HepG2 (cell line): ENCODE data around the gene HECTD1. TPM values are rescaled to one million over a fixed set of nuclear protein-coding genes. Genes with fewer than 3 reads are reported as not detected.

ENCODE experiments used
- ATAC-seq: fragments of 200-7000 bp; cut with Tn5 transposase; 3 replicates; pipeline ENCODE4 v1.9.1; 2020; ENCODE audit warnings: mild to moderate bottlenecking, moderate library complexity
- BruUV-seq: library from RNA; stranded (reverse); fragments of 400-500 nt; replicated peaks from 2 replicates; lab custom pipeline; 2021; lab: Mats Ljungman, UMichigan
- CTCF ChIA-PET: fragments of 300-600 bp; formaldehyde crosslinking; extraction: SDS; loops from one replicate; lab custom pipeline; 2021; ENCODE audit warnings: low total read pairs, inconsistent platforms, low intra/inter-chr PET ratio; lab: Yijun Ruan, JAX
- POLR2A ChIA-PET: fragments of 350-600 bp; sonication (Branson Sonifier 250); formaldehyde crosslinking; loops from one replicate; lab custom pipeline; 2020; ENCODE audit warnings: antibody characterized with exemption, inconsistent platforms; lab: Yijun Ruan, JAX
- DNase-seq: peaks from one replicate; pipeline ENCODE4 v3.0.0-alpha.2; 2015; ENCODE audit warnings: low spot score
- FAIRE-seq: peaks from 3 replicates; lab custom pipeline; 2011; peaks lifted over from hg19 to GRCh38; lab: Jason Lieb, UNC
- H2AFZ ChIP-seq: one replicate; pipeline ENCODE4 v1.6.1; 2011; ENCODE audit warnings: low read length, inconsistent platforms
- H3K27ac ChIP-seq: fragments of 300-600 bp; 3 replicates; pipeline ENCODE4 v1.8.0; 2011; ENCODE audit warnings: mixed run types, mild to moderate bottlenecking, mixed read lengths, low read length, inconsistent platforms; ENCODE audit not compliant: insufficient read depth; ENCODE audit errors: extremely low read length
- H3K27me3 ChIP-seq, 2 experiments: fragments of 200-600 bp in 1 of 2; 2 replicates in 1 of 2; 3 replicates in 1 of 2; pipeline versions ENCODE4 v1.6.0 to v1.8.0; 2011; ENCODE audit warnings: low read length in 2 of 2, mild to moderate bottlenecking in 2 of 2, moderate library complexity in 2 of 2, inconsistent platforms in 1 of 2; ENCODE audit not compliant: insufficient read depth in 2 of 2, control insufficient read depth in 1 of 2
- H3K36me3 ChIP-seq, 2 experiments: fragments of 200-600 bp in 1 of 2; replicated peaks in 1 of 2; 2 replicates in 1 of 2; 3 replicates in 1 of 2; pipeline versions ENCODE4 v1.5.1 to v1.8.0; 2011; ENCODE audit warnings: low read length in 2 of 2, inconsistent platforms in 1 of 2; ENCODE audit not compliant: insufficient read depth in 2 of 2, control insufficient read depth in 1 of 2
- H3K4me1 ChIP-seq: 2 replicates; pipeline ENCODE4 v1.5.1; 2012; ENCODE audit warnings: low read length, inconsistent platforms; ENCODE audit not compliant: insufficient read depth
- H3K4me2 ChIP-seq: 2 replicates; pipeline ENCODE4 v1.6.0; 2011; ENCODE audit warnings: low read depth, low read length, inconsistent platforms
- H3K4me3 ChIP-seq, 3 experiments: fragments of 200-600 bp in 1 of 3; sonication (generic), shearing (Covaris generic) in 1 of 3; replicated peaks in 1 of 3; 2 replicates each; pipeline ENCODE4 v1.5.1; 2011 to 2016; ENCODE audit warnings: low read length in 3 of 3, inconsistent platforms in 2 of 3, low read depth in 2 of 3, mild to moderate bottlenecking in 2 of 3, control low read depth in 1 of 3, mixed read lengths in 1 of 3; ENCODE audit not compliant: insufficient read depth in 1 of 3
- H3K79me2 ChIP-seq: one replicate; pipeline ENCODE4 v1.6.1; 2011; ENCODE audit warnings: low read length, inconsistent platforms; ENCODE audit not compliant: insufficient read depth
- H3K9ac ChIP-seq: 2 replicates; pipeline ENCODE4 v1.6.0; 2011; ENCODE audit warnings: mild to moderate bottlenecking, low read depth, low read length, inconsistent platforms; ENCODE audit not compliant: insufficient read depth
- H3K9me3 ChIP-seq: 2 replicates; pipeline ENCODE4 v1.5.1; 2012; ENCODE audit warnings: mild to moderate bottlenecking, low read length
- H4K20me1 ChIP-seq: 2 replicates; pipeline ENCODE4 v1.6.0; 2011; ENCODE audit warnings: inconsistent platforms, mild to moderate bottlenecking, low read length, moderate library complexity; ENCODE audit not compliant: insufficient read depth
- ATRX ChIP-seq: sonication (generic); formaldehyde crosslinking; IDR thresholded peaks from 2 replicates; pipeline ENCODE4 v1.4.0; 2020; ENCODE audit warnings: missing genetic modification reagents, borderline replicate concordance
- FIP1L1 ChIP-seq: fragments of 200-400 bp; formaldehyde crosslinking; IDR thresholded peaks from 2 replicates; pipeline ENCODE4 v1.6.1; 2018; ENCODE audit warnings: low read depth, mild to moderate bottlenecking, low read length, moderate library complexity, borderline replicate concordance; ENCODE audit not compliant: insufficient read depth
- HES4 ChIP-seq: sonication (generic); formaldehyde crosslinking; IDR thresholded peaks from 2 replicates; pipeline ENCODE4 v1.9.0; 2021; ENCODE audit warnings: mild to moderate bottlenecking, missing genetic modification reagents, borderline replicate concordance
- LRRFIP1 ChIP-seq: sonication (generic); formaldehyde crosslinking; conservative IDR thresholded peaks from 2 replicates; pipeline ENCODE4 v1.4.0; 2020; ENCODE audit warnings: missing genetic modification reagents
- MXD4 ChIP-seq: IDR thresholded peaks from 2 replicates; pipeline ENCODE4 v1.6.1; 2016; ENCODE audit warnings: mild to moderate bottlenecking, missing biosample characterization, missing genetic modification reagents
- NFKBIZ ChIP-seq: IDR thresholded peaks from 2 replicates; pipeline ENCODE4 v1.6.1; 2018; ENCODE audit warnings: missing genetic modification reagents, missing compliant biosample characterization
- YEATS2 ChIP-seq: sonication (generic); formaldehyde crosslinking; IDR thresholded peaks from 2 replicates; pipeline ENCODE4 v1.4.0; 2020; ENCODE audit warnings: missing genetic modification reagents, borderline replicate concordance
- ZFP90 ChIP-seq: sonication (generic); formaldehyde crosslinking; IDR thresholded peaks from 2 replicates; pipeline ENCODE4 v1.8.0; 2022; ENCODE audit warnings: missing genetic modification reagents, mild to moderate bottlenecking, inconsistent platforms, borderline replicate concordance
- ZNF30 ChIP-seq: sonication (generic); formaldehyde crosslinking; IDR thresholded peaks from 2 replicates; pipeline ENCODE4 v1.5.0; 2020; ENCODE audit warnings: mild to moderate bottlenecking, missing genetic modification reagents
- ZNF44 ChIP-seq: sonication (generic); formaldehyde crosslinking; IDR thresholded peaks from 2 replicates; pipeline ENCODE4 v1.5.1; 2020; ENCODE audit warnings: mild to moderate bottlenecking, missing genetic modification reagents
- ZNF709 ChIP-seq: sonication (generic); formaldehyde crosslinking; IDR thresholded peaks from 2 replicates; pipeline ENCODE4 v1.5.0; 2020; ENCODE audit warnings: mild to moderate bottlenecking, missing genetic modification reagents
- ZNF790 ChIP-seq: sonication (generic); formaldehyde crosslinking; IDR thresholded peaks from 2 replicates; pipeline ENCODE4 v1.8.0; 2022; ENCODE audit warnings: missing genetic modification reagents, mild to moderate bottlenecking, borderline replicate concordance
- ZSCAN9 ChIP-seq: IDR thresholded peaks from 2 replicates; pipeline ENCODE4 v1.6.1; 2016; ENCODE audit warnings: borderline replicate concordance
- WGBS: methylation state at CpG from one replicate; pipeline ENCODE4 v1.1.6; 2017; ENCODE audit warnings: low lambda C conversion rate; 5-methylcytosine and 5-hydroxymethylcytosine counted together
- in situ Hi-C: cut with HindIII; loops from 2 replicates; pipeline ENCODE4 v1.10.0; 2017; ENCODE audit warnings: low pct_unique_long_range_greater_than_20kb; ENCODE audit not compliant: extremely low pct_ligation_motif_present
- intact Hi-C: fragments of 100-400 bp; cut with micrococcal nuclease; formaldehyde crosslinking; loops from one replicate; pipeline ENCODE4 v1.10.0; 2022; ENCODE audit not compliant: unreplicated experiment
- polyA plus RNA-seq, 8 experiments: library from polyadenylated mRNA; depleted of rRNA in 3 of 8; stranded (reverse) in 7 of 8; unstranded in 1 of 8; fragments of >200 nt; fragmentation: Illumina TruSeq in 4 of 8; extraction: Trizol in 4 of 8; gene quantifications; 2 replicates each; pipeline versions ENCODE4 v1.2.1 to v1.2.3, GENCODE V29; 2011 to 2016; ENCODE audit warnings: low read depth in 4 of 8, missing spikeins in 1 of 8, mixed read lengths in 1 of 8; ENCODE audit not compliant: insufficient read depth in 1 of 8
- total RNA-seq, 5 experiments: library from RNA; depleted of rRNA; stranded (reverse); fragments of >200 nt; fragmentation: Illumina TruSeq; extraction: Trizol; gene quantifications; 2 replicates each; pipeline ENCODE4 v1.2.3, GENCODE V29; 2016; ENCODE audit warnings: low read depth in 1 of 5
- TF ChIP-seq, protein P1 (sequence below): sonication (generic); formaldehyde crosslinking; IDR thresholded peaks from 2 replicates; pipeline ENCODE4 v1.5.1; 2020; ENCODE audit warnings: mild to moderate bottlenecking, missing genetic modification reagents, borderline replicate concordance

HECTD1 gene
- total and polyA plus RNA-seq, 2 of the 13 experiments (the other 11 are each of a cell fraction or from before 2014, with no cell fraction given) = 312 to 560 TPM

- TF ChIP-seq YEATS2 (CRISPR knock-in tag) (peak; percentile 92), FIP1L1 (peak; percentile 86; the same call in 1 of the 2 replicates), HES4 (CRISPR knock-in tag) (peak; percentile 92), MXD4 (CRISPR knock-in tag) (peak; percentile 96), ATRX (CRISPR knock-in tag) (peak; percentile 95)
Observed at GRCh38 chr14:31207755-31208545, at the start of gene HECTD1 (continued).

GRCh38 chr14:31257244-31257553 is 49.6 kb upstream of the HECTD1 start:
- peak overlapping the region; percentile 89 for H3K27ac ChIP-seq
- TF ChIP-seq ZFP90 (no peak), ZNF44 (no peak), ZSCAN9 (CRISPR knock-in tag) (no peak; the same call in 1 of the 2 replicates), LRRFIP1 (CRISPR knock-in tag) (0 out of 2 replicates have a peak, but pooled peaks have one; percentile 15), ZNF30 (CRISPR knock-in tag) (0 out of 2 replicates have a peak, but pooled peaks have one; percentile 70), ZNF790 (CRISPR knock-in tag) (peak; percentile 55; the same call in 1 of the 2 replicates), NFKBIZ (CRISPR knock-in tag) (0 out of 2 replicates have a peak, but pooled peaks have one; percentile 7), ZNF709 (peak; percentile 13; the same call in 1 of the 2 replicates)
- TF ChIP-seq, protein P1, sequence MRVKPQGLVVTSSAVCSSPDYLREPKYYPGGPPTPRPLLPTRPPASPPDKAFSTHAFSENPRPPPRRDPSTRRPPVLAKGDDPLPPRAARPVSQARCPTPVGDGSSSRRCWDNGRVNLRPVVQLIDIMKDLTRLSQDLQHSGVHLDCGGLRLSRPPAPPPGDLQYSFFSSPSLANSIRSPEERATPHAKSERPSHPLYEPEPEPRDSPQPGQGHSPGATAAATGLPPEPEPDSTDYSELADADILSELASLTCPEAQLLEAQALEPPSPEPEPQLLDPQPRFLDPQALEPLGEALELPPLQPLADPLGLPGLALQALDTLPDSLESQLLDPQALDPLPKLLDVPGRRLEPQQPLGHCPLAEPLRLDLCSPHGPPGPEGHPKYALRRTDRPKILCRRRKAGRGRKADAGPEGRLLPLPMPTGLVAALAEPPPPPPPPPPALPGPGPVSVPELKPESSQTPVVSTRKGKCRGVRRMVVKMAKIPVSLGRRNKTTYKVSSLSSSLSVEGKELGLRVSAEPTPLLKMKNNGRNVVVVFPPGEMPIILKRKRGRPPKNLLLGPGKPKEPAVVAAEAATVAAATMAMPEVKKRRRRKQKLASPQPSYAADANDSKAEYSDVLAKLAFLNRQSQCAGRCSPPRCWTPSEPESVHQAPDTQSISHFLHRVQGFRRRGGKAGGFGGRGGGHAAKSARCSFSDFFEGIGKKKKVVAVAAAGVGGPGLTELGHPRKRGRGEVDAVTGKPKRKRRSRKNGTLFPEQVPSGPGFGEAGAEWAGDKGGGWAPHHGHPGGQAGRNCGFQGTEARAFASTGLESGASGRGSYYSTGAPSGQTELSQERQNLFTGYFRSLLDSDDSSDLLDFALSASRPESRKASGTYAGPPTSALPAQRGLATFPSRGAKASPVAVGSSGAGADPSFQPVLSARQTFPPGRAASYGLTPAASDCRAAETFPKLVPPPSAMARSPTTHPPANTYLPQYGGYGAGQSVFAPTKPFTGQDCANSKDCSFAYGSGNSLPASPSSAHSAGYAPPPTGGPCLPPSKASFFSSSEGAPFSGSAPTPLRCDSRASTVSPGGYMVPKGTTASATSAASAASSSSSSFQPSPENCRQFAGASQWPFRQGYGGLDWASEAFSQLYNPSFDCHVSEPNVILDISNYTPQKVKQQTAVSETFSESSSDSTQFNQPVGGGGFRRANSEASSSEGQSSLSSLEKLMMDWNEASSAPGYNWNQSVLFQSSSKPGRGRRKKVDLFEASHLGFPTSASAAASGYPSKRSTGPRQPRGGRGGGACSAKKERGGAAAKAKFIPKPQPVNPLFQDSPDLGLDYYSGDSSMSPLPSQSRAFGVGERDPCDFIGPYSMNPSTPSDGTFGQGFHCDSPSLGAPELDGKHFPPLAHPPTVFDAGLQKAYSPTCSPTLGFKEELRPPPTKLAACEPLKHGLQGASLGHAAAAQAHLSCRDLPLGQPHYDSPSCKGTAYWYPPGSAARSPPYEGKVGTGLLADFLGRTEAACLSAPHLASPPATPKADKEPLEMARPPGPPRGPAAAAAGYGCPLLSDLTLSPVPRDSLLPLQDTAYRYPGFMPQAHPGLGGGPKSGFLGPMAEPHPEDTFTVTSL (CRISPR knock-in tag) = no peak

More at GRCh38 chr14:31257244-31257553, 49.6 kb upstream of the HECTD1 start:
- no peaks in the 10 kb centered on the region for H3K79me2 ChIP-seq
- H3K4me1 ChIP-seq = peaks cover 96% of the 10 kb centered on the region
- DNase-seq = no peak
- H3K36me3 ChIP-seq = no peaks in the 10 kb centered on the region
- WGBS = 97% methylated on average over 1 of the region's 1 CpG
- no peak overlapping the region for H3K4me3 ChIP-seq
- no peak for ATAC-seq
- H3K9me3 ChIP-seq = no peaks in the 10 kb centered on the region
- H3K9ac ChIP-seq = peak overlapping the region; percentile 19; the same call in 1 of the 2 replicates
- no TSS peak for BruUV-seq
- intact Hi-C loops = no loop called here
- no peaks in the 10 kb centered on the region for H4K20me1 ChIP-seq
- FAIRE-seq = no peak
- ChIA-PET CTCF (no interaction called here), POLR2A (interaction anchor here (1.1 to 14.8 kb wide), 8 partner anchors 13 to 163 kb away, joined by 3 to 323 read pairs (median 10); partner anchors contain the start of genes HEATR5A and HECTD1)
- H2AFZ ChIP-seq = peak overlapping the region; percentile 48
- in situ Hi-C loops = no loop called here
- no peaks in the 10 kb centered on the region; a peak in 1 of 5 replicates for H3K27me3 ChIP-seq
- peak overlapping the region; percentile 60 for H3K4me2 ChIP-seq
